Fibroblast of lung (primary cell): Measurements from ENCODE around the gene HSPB6. TPM values are rescaled to one million over a fixed set of nuclear protein-coding genes. Genes with fewer than 3 reads are reported as not detected.
A peak's percentile ranks its signal among the peaks of the same experiment; 100 is the strongest.
"Not testable (repeated sequence)": the region's sequence is repeated elsewhere in the genome, so short reads cannot be mapped to it uniquely, and the experiment has no call there.

Experiments used
- DNase-seq, 2 donors: peaks; one replicate each; pipeline versions ENCODE4 v3.0.0 to v3.0.0-alpha.2; 2010; ENCODE audit warnings: low read depth in 2 of 2
- H2AFZ ChIP-seq: 2 replicates; pipeline ENCODE4 v1.5.1; 2012; ENCODE audit warnings: low read length, control low read depth, inconsistent platforms
- H3K27ac ChIP-seq: 2 replicates; pipeline ENCODE4 v1.5.1; 2011; ENCODE audit warnings: low read length, control low read depth; ENCODE audit not compliant: insufficient read depth
- H3K27me3 ChIP-seq: 2 replicates; pipeline ENCODE4 v1.5.1; 2011; ENCODE audit warnings: mild to moderate bottlenecking, low read length; ENCODE audit not compliant: control insufficient read depth, insufficient read depth
- H3K36me3 ChIP-seq: 2 replicates; pipeline ENCODE4 v1.5.1; 2011; ENCODE audit warnings: low read length; ENCODE audit not compliant: control insufficient read depth, insufficient read depth
- H3K4me1 ChIP-seq: 2 replicates; pipeline ENCODE4 v1.5.1; 2011; ENCODE audit warnings: low read length; ENCODE audit not compliant: control insufficient read depth, insufficient read depth; ENCODE audit errors: extremely low read depth
- H3K4me2 ChIP-seq: 2 replicates; pipeline ENCODE4 v1.5.1; 2011; ENCODE audit warnings: low read length, control low read depth; ENCODE audit not compliant: insufficient read depth; ENCODE audit errors: extremely low read depth
- H3K4me3 ChIP-seq, 4 experiments: fragments of 200-600 bp in 1 of 4; sonication (generic) in 1 of 4; replicated peaks in 1 of 4; 2 replicates each; pipeline ENCODE4 v1.5.1; 2011 to 2016; ENCODE audit warnings: low read length in 4 of 4, low read depth in 3 of 4, mild to moderate bottlenecking in 3 of 4, control low read depth in 2 of 4, inconsistent platforms in 1 of 4, mixed read lengths in 1 of 4; ENCODE audit not compliant: insufficient read depth in 1 of 4; ENCODE audit errors: control extremely low read depth in 1 of 4
- H3K79me2 ChIP-seq: 2 replicates; pipeline ENCODE4 v1.5.1; 2012; ENCODE audit warnings: mild to moderate bottlenecking, low read length, inconsistent platforms; ENCODE audit not compliant: control insufficient read depth, insufficient read depth
- H3K9ac ChIP-seq: 2 replicates; pipeline ENCODE4 v1.5.1; 2011; ENCODE audit warnings: mild to moderate bottlenecking, low read length, control low read depth; ENCODE audit not compliant: insufficient read depth
- H3K9me3 ChIP-seq: 2 replicates; pipeline ENCODE4 v1.5.1; 2012; ENCODE audit warnings: low read depth, low read length; ENCODE audit not compliant: control insufficient read depth, insufficient read depth
- H4K20me1 ChIP-seq: 2 replicates; pipeline ENCODE4 v1.5.1; 2011; ENCODE audit warnings: low read length; ENCODE audit not compliant: control insufficient read depth, insufficient read depth; ENCODE audit errors: extremely low read depth
- CTCF ChIP-seq, 2 donors: IDR thresholded peaks in 1 of 2; conservative IDR thresholded peaks in 1 of 2; 1 replicate in 1 of 2; 2 replicates in 1 of 2; pipeline ENCODE4 v1.5.1; 2011 to 2012; ENCODE audit warnings: low read length in 2 of 2, control low read depth in 1 of 2, inconsistent platforms in 1 of 2, low read depth in 1 of 2, mild to moderate bottlenecking in 1 of 2
- EZH2 ChIP-seq: IDR thresholded peaks from 2 replicates; pipeline ENCODE4 v1.5.1; 2012; ENCODE audit warnings: low read length, control low read depth, mild to moderate bottlenecking; ENCODE audit errors: missing control alignments
- polyA plus RNA-seq, 2 donors: library from polyadenylated mRNA; depleted of rRNA in 1 of 2; stranded (reverse) in 1 of 2; unstranded in 1 of 2; fragments of >200 nt; gene quantifications; 2 replicates each; pipeline ENCODE4 v1.2.1, GENCODE V29; 2011 to 2012; ENCODE audit warnings: missing spikeins in 1 of 2
- total RNA-seq: library from RNA; depleted of rRNA; stranded (reverse); fragments of >200 nt; gene quantifications from 2 replicates; pipeline ENCODE4 v1.2.1, GENCODE V29; 2014

Gene HSPB6
- total and polyA plus RNA-seq, 2 donors (not counting 1 experiment from before 2014, with no cell fraction given): 53.1 to 54.3 TPM

- no peak overlapping the region for H3K27ac ChIP-seq
- no peak overlapping the region for H3K9ac ChIP-seq
- H3K4me2 ChIP-seq: peak overlapping the region; percentile 30
- TF ChIP-seq EZH2 (no peak), CTCF (conservative IDR thresholded peaks at IDR 0.05 in 1 of 2, IDR thresholded peaks at IDR 0.05 in 1 of 2; ENCODE audit: low read depth in 1 of 2, low read length in 2 of 2) (no peak)
- no peaks in the 10 kb centered on the region for H3K27me3 ChIP-seq
- H3K9me3 ChIP-seq: no peaks in the 10 kb centered on the region
- peaks cover 3% of the 10 kb centered on the region for H3K79me2 ChIP-seq
- no peaks in the 10 kb centered on the region for H4K20me1 ChIP-seq
- no peak for DNase-seq
- H3K4me1 ChIP-seq: peaks cover 4% of the 10 kb centered on the region
- H3K4me3 ChIP-seq: peak overlapping the region in 2 of 4 experiments; percentile 40 to 45
- no peak overlapping the region for H2AFZ ChIP-seq
- no peaks in the 10 kb centered on the region for H3K36me3 ChIP-seq
Measured at GRCh38 chr19:35775046-35775297, 18.1 kb upstream of the HSPB6 start.

GRCh38 chr19:35774274-35775045 is 17.6 kb upstream of the HSPB6 start:
- Histone ChIP-seq H3K36me3 (no peaks in the 10 kb centered on the region), H4K20me1 (no peaks in the 10 kb centered on the region), H3K4me2 (peak overlapping the region; percentile 30), H2AFZ (no peak overlapping the region), H3K79me2 (peaks cover 3% of the 10 kb centered on the region), H3K27me3 (no peaks in the 10 kb centered on the region), H3K9me3 (no peaks in the 10 kb centered on the region), H3K4me1 (peaks cover 4% of the 10 kb centered on the region), H3K9ac (no peak overlapping the region), H3K27ac (no peak overlapping the region), H3K4me3 (peak overlapping the region in 2 of 4 experiments; percentile 40 to 45)
- TF ChIP-seq EZH2: no peak
- no peak for TF ChIP-seq CTCF (conservative IDR thresholded peaks at IDR 0.05 in 1 of 2, IDR thresholded peaks at IDR 0.05 in 1 of 2; ENCODE audit: low read depth in 1 of 2, low read length in 2 of 2)
- DNase-seq: no peak

- H3K27me3 ChIP-seq: no peaks in the 10 kb centered on the region
- no peaks in the 10 kb centered on the region for H4K20me1 ChIP-seq
- peaks cover 3% of the 10 kb centered on the region for H3K79me2 ChIP-seq
- no peak overlapping the region for H3K4me3 ChIP-seq
- TF ChIP-seq EZH2: no peak
- no peak for TF ChIP-seq CTCF (conservative IDR thresholded peaks at IDR 0.05 in 1 of 2, IDR thresholded peaks at IDR 0.05 in 1 of 2; ENCODE audit: low read depth in 1 of 2, low read length in 2 of 2)
- H3K9ac ChIP-seq: no peak overlapping the region
- no peak overlapping the region for H2AFZ ChIP-seq
- H3K4me2 ChIP-seq: no peak overlapping the region
- DNase-seq: peak; percentile 17 to 42
- H3K36me3 ChIP-seq: peaks cover 2% of the 10 kb centered on the region
- no peaks in the 10 kb centered on the region for H3K9me3 ChIP-seq
- no peak overlapping the region for H3K27ac ChIP-seq
- peaks cover 4% of the 10 kb centered on the region for H3K4me1 ChIP-seq
Measured at GRCh38 chr19:35773020-35773806, 16.4 kb upstream of the HSPB6 start.

GRCh38 chr19:35772362-35772761 is 15.5 kb upstream of the HSPB6 start:
- H3K4me1 ChIP-seq, H2AFZ ChIP-seq, H4K20me1 ChIP-seq, H3K79me2 ChIP-seq, H3K27ac ChIP-seq, H3K9ac ChIP-seq, H3K36me3 ChIP-seq, H3K4me3 ChIP-seq, H3K4me2 ChIP-seq, DNase-seq, H3K9me3 ChIP-seq, H3K27me3 ChIP-seq: not testable (repeated sequence)
